ENCODE data around the gene PLK1. TPM values are rescaled to one million over a fixed set of nuclear protein-coding genes. Genes with fewer than 3 reads are reported as not detected.

PLK1 gene
- polyA plus RNA-seq, 2 donors = 5.1 to 16.3 TPM

GRCh38 chr16:23650674-23651416, 27.8 kb upstream of the PLK1 start:
- no peak overlapping the region for H3K4me3 ChIP-seq (ENCODE audit: low read depth in 1 of 2, low read length in 2 of 2)
- no peaks in the 10 kb centered on the region for H3K9me3 ChIP-seq (ENCODE audit: control insufficient read depth in 2 of 2, insufficient read depth in 1 of 2, low read depth in 1 of 2, low read length in 1 of 2)
- H3K4me1 ChIP-seq (ENCODE audit: control insufficient read depth in 2 of 2, insufficient read depth in 2 of 2, low read length in 1 of 2) = no peaks in the 10 kb centered on the region
- H3K36me3 ChIP-seq (ENCODE audit: control insufficient read depth in 2 of 2, insufficient read depth in 2 of 2, low read length in 1 of 2) = no peaks in the 10 kb centered on the region
- 81 to 85% methylated on average over 4 of the region's 4 CpGs for WGBS, 2 donors
- H3K27ac ChIP-seq (ENCODE audit: low read depth in 2 of 2, low read length in 1 of 2) = no peak overlapping the region
- no peaks in the 10 kb centered on the region for H3K27me3 ChIP-seq (ENCODE audit: control insufficient read depth in 1 of 2, insufficient read depth in 2 of 2, low read length in 2 of 2)

DNA sequence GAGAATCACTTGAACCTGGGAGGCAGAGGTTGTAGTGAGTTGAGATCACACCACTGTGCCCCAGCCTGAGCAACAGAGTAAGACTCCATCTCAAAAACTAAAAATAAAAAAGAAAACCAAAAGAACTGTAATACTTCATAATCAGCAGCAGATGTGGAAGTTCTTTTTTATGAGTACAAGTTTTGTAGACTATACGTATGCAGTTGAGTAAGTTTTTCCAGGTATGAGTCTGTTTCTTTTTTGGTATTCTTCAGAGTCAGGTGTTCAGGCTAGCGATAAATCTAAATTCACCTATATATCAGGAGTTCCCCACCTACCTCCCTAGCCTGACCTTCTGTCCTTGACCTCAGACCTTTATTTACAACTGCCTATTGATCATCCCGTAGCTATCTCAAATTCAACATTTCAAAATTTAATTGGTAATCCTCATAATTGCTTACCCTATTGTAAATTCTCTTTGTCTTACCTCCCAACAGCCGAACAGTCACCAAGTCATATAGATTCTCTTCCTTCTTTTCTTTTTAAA, 26.7 kb upstream of the PLK1 start:
- H3K4me1 ChIP-seq (ENCODE audit: control insufficient read depth in 2 of 2, insufficient read depth in 2 of 2, low read length in 1 of 2) = no peaks in the 10 kb centered on the region
- no peak overlapping the region for H3K27ac ChIP-seq (ENCODE audit: low read depth in 2 of 2, low read length in 1 of 2)
- WGBS, 2 donors = 91 to 96% methylated on average over 4 of the region's 4 CpGs
- H3K36me3 ChIP-seq (ENCODE audit: control insufficient read depth in 2 of 2, insufficient read depth in 2 of 2, low read length in 1 of 2) = no peaks in the 10 kb centered on the region
- no peak overlapping the region for H3K4me3 ChIP-seq (ENCODE audit: low read depth in 1 of 2, low read length in 2 of 2)
- H3K27me3 ChIP-seq (ENCODE audit: control insufficient read depth in 1 of 2, insufficient read depth in 2 of 2, low read length in 2 of 2) = no peaks in the 10 kb centered on the region
- H3K9me3 ChIP-seq (ENCODE audit: control insufficient read depth in 2 of 2, insufficient read depth in 1 of 2, low read depth in 1 of 2, low read length in 1 of 2) = no peaks in the 10 kb centered on the region

DNA sequence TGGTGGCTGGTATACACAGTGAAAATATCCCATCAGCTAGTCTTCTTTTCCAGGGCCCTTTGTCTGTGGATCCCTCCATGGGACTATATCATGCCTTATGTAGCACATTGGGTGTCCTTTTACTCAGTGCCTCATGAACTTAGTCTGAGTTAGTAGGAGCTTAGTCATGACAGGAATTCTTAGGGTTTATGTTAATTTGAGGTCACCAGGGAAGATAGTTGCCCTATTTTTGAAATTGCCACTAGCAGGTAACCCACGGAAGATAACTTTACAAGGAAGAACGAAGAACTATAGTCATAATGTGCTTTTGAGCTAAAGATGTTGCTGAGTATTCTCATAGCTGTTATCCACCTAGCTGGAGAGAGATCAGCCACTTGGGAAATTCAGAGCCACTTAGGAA, 14.8 kb upstream of the PLK1 start:
- H3K27ac ChIP-seq (ENCODE audit: low read depth in 2 of 2, low read length in 1 of 2) = no peak overlapping the region
- peaks cover 12 to 33% of the 10 kb centered on the region in 2 donors for H3K36me3 ChIP-seq (ENCODE audit: control insufficient read depth in 2 of 2, insufficient read depth in 2 of 2, low read length in 1 of 2)
- no peaks in the 10 kb centered on the region for H3K9me3 ChIP-seq (ENCODE audit: control insufficient read depth in 2 of 2, insufficient read depth in 1 of 2, low read depth in 1 of 2, low read length in 1 of 2)
- H3K4me1 ChIP-seq (ENCODE audit: control insufficient read depth in 2 of 2, insufficient read depth in 2 of 2, low read length in 1 of 2) = no peaks in the 10 kb centered on the region
- H3K27me3 ChIP-seq (ENCODE audit: control insufficient read depth in 1 of 2, insufficient read depth in 2 of 2, low read length in 2 of 2) = no peaks in the 10 kb centered on the region
- no peak overlapping the region for H3K4me3 ChIP-seq (ENCODE audit: low read depth in 1 of 2, low read length in 2 of 2)
- 86 to 87% methylated on average over 2 of the region's 2 CpGs for WGBS, 2 donors

DNA sequence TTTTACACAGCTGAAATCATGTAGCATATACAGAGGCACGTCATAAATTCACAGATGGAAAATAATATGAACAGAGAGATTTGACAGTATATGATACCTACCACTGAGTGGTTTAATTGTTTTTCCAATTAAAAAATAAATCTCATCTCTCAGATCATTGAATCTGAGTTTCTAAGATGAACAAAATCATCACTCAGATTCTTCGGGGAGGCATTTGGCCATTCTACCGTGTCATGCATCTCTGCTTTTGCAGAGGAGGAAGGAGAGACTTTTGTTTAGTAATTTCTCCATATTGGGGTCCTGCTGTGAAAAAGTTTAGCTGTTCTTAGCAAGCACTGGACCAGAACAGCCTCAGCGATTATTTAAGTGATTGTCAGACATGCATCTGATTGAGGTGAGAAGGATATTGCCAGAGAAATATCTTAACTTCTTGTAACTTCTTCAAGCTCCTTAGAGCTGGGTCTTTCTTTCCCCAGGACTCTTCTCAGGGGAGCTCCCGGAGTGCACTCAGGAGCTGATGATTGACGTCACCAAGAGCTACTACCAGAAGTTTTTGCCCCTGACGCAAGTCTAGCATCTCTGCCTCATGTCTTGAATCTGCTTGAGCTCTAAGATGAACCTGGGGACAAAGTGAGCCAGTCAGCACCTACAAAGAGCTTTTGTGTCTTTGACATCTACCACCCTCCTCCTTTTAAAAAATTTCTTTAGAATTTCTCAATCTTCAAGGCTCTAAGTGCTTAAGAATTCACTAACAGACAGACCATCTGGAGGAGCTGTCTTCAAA, 11.9 kb upstream of the PLK1 start:
- peaks cover 22 to 33% of the 10 kb centered on the region in 2 donors for H3K36me3 ChIP-seq (ENCODE audit: control insufficient read depth in 2 of 2, insufficient read depth in 2 of 2, low read length in 1 of 2)
- H3K27ac ChIP-seq (ENCODE audit: low read depth in 2 of 2, low read length in 1 of 2) = no peak overlapping the region
- 91 to 95% methylated on average over 7 of the region's 7 CpGs for WGBS, 2 donors
- H3K9me3 ChIP-seq (ENCODE audit: control insufficient read depth in 2 of 2, insufficient read depth in 1 of 2, low read depth in 1 of 2, low read length in 1 of 2) = no peaks in the 10 kb centered on the region
- no peak overlapping the region for H3K4me3 ChIP-seq (ENCODE audit: low read depth in 1 of 2, low read length in 2 of 2)
- H3K4me1 ChIP-seq (ENCODE audit: control insufficient read depth in 2 of 2, insufficient read depth in 2 of 2, low read length in 1 of 2) = no peaks in the 10 kb centered on the region
- no peaks in the 10 kb centered on the region for H3K27me3 ChIP-seq (ENCODE audit: control insufficient read depth in 1 of 2, insufficient read depth in 2 of 2, low read length in 2 of 2)

DNA sequence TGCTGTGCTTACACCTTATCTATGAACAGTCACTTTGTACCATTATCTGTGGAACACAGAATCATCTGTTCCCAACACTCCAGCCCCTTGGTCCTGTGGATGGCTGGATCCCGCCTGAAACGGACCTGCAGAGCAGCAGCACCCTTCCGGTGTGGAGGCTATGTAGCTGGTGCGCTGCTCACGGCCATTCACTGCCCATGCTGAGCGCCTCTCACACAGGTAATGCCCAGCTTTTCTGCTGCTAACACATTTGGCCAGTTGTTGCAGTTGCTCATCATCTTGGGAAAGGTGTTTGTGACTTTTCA, 11.4 kb upstream of the PLK1 start:
- Histone ChIP-seq H3K36me3 (ENCODE audit: control insufficient read depth in 2 of 2, insufficient read depth in 2 of 2, low read length in 1 of 2) (peaks cover 19 to 35% of the 10 kb centered on the region in 2 donors), H3K9me3 (ENCODE audit: control insufficient read depth in 2 of 2, insufficient read depth in 1 of 2, low read depth in 1 of 2, low read length in 1 of 2) (no peaks in the 10 kb centered on the region), H3K4me1 (ENCODE audit: control insufficient read depth in 2 of 2, insufficient read depth in 2 of 2, low read length in 1 of 2) (no peaks in the 10 kb centered on the region), H3K4me3 (ENCODE audit: low read depth in 1 of 2, low read length in 2 of 2) (no peak overlapping the region), H3K27ac (ENCODE audit: low read depth in 2 of 2, low read length in 1 of 2) (no peak overlapping the region), H3K27me3 (ENCODE audit: control insufficient read depth in 1 of 2, insufficient read depth in 2 of 2, low read length in 2 of 2) (no peaks in the 10 kb centered on the region)
- 97 to 98% methylated on average over 6 of the region's 6 CpGs for WGBS, 2 donors

DNA sequence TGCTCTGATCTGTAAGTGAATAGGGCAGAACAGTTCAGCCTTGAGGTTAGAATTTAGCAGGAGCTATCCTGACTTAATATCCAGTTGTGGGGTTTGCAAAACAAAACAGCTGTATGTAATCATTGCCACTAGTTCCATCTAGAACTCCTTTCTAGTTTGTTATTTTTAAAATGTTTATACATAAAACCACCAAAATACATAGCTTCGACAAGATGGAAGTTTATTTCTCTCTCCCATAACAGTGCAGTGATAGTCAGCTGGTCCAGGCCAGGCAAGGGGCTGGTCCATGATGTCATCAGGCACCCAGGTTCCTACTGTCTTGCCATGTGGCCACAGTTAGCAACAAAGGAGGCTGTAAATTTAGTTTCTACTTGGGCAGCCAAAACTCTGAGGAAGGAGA, 10.5 kb upstream of the PLK1 start:
- H3K4me1 ChIP-seq (ENCODE audit: control insufficient read depth in 2 of 2, insufficient read depth in 2 of 2, low read length in 1 of 2) = no peaks in the 10 kb centered on the region
- no peak overlapping the region for H3K4me3 ChIP-seq (ENCODE audit: low read depth in 1 of 2, low read length in 2 of 2)
- no peaks in the 10 kb centered on the region for H3K27me3 ChIP-seq (ENCODE audit: control insufficient read depth in 1 of 2, insufficient read depth in 2 of 2, low read length in 2 of 2)
- WGBS, 2 donors = 69 to 89% methylated on average over 1 of the region's 1 CpG
- H3K27ac ChIP-seq (ENCODE audit: low read depth in 2 of 2, low read length in 1 of 2) = no peak overlapping the region
- peaks cover 20 to 37% of the 10 kb centered on the region in 2 donors for H3K36me3 ChIP-seq (ENCODE audit: control insufficient read depth in 2 of 2, insufficient read depth in 2 of 2, low read length in 1 of 2)
- H3K9me3 ChIP-seq (ENCODE audit: control insufficient read depth in 2 of 2, insufficient read depth in 1 of 2, low read depth in 1 of 2, low read length in 1 of 2) = no peaks in the 10 kb centered on the region

DNA sequence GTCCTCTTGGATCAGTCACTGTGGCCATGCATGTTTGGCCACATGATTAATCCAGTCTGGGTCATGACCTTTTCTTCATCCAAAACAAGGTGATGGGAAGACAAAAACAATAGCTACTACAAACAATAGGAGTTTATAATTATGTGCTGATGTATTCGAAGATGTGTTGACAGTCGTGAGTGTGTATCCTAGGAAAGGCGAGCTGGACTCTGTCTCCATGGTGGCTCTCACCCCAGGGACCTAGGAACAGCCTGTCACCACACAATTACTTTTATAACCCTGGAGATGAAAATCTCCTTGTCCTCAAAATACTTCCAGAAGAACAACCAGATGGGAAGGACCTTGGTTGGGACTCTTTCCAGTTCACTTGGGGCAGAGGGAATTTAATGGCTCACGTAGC, 9.8 kb upstream of the PLK1 start:
- Histone ChIP-seq H3K27me3 (ENCODE audit: control insufficient read depth in 1 of 2, insufficient read depth in 2 of 2, low read length in 2 of 2) (no peaks in the 10 kb centered on the region), H3K36me3 (ENCODE audit: control insufficient read depth in 2 of 2, insufficient read depth in 2 of 2, low read length in 1 of 2) (peaks cover 21 to 36% of the 10 kb centered on the region in 2 donors), H3K9me3 (ENCODE audit: control insufficient read depth in 2 of 2, insufficient read depth in 1 of 2, low read depth in 1 of 2, low read length in 1 of 2) (no peaks in the 10 kb centered on the region), H3K4me3 (ENCODE audit: low read depth in 1 of 2, low read length in 2 of 2) (no peak overlapping the region), H3K27ac (ENCODE audit: low read depth in 2 of 2, low read length in 1 of 2) (no peak overlapping the region), H3K4me1 (ENCODE audit: control insufficient read depth in 2 of 2, insufficient read depth in 2 of 2, low read length in 1 of 2) (no peaks in the 10 kb centered on the region)
- 89 to 96% methylated on average over 4 of the region's 4 CpGs for WGBS, 2 donors

GRCh38 chr16:23670137-23670776, 8.4 kb upstream of the PLK1 start:
- H3K4me1 ChIP-seq (ENCODE audit: control insufficient read depth in 2 of 2, insufficient read depth in 2 of 2, low read length in 1 of 2) = no peaks in the 10 kb centered on the region
- no peaks in the 10 kb centered on the region for H3K9me3 ChIP-seq (ENCODE audit: control insufficient read depth in 2 of 2, insufficient read depth in 1 of 2, low read depth in 1 of 2, low read length in 1 of 2)
- H3K4me3 ChIP-seq (ENCODE audit: low read depth in 1 of 2, low read length in 2 of 2) = no peak overlapping the region
- no peaks in the 10 kb centered on the region for H3K27me3 ChIP-seq (ENCODE audit: control insufficient read depth in 1 of 2, insufficient read depth in 2 of 2, low read length in 2 of 2)
- H3K36me3 ChIP-seq (ENCODE audit: control insufficient read depth in 2 of 2, insufficient read depth in 2 of 2, low read length in 1 of 2) = peaks cover 21 to 30% of the 10 kb centered on the region in 2 donors
- H3K27ac ChIP-seq (ENCODE audit: low read depth in 2 of 2, low read length in 1 of 2) = no peak overlapping the region
- 88 to 95% methylated on average over 4 of the region's 4 CpGs for WGBS, 2 donors

DNA sequence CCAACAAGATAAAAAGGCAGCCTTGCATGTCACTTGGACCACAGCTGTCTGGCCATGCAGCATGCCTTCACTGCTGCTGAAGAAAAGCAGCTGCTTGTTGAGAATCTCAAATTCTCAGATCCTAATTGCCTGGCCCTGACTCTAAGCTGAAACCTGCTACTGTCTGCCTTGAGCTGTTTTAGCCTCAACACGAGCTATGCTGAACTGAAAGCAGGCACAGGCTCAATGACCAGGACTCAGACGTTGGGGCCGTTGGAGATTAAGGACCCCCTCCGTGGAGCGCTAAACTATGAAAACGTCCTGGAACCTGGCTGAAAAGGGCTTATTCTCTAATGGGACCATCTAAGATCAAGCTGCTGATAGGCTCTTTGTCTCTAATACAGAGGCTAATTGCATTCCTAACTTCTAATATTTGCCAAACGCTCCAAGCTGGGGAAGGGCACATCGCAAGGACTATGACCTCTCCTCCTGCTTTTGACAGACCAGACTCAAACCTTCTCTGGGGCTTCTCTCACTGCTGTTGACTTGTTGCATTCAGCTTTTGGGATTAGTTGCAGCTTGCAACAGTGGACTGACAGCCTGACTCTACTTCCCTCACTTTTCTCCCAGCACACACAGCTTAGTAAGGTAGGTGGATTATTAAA, 4.6 kb upstream of the PLK1 start:
- WGBS, 2 donors = 71 to 73% methylated on average over 8 of the region's 8 CpGs
- Histone ChIP-seq H3K27me3 (ENCODE audit: control insufficient read depth in 1 of 2, insufficient read depth in 2 of 2, low read length in 2 of 2) (no peaks in the 10 kb centered on the region), H3K36me3 (ENCODE audit: control insufficient read depth in 2 of 2, insufficient read depth in 2 of 2, low read length in 1 of 2) (peaks cover 14% of the 10 kb centered on the region in 2 donors), H3K4me3 (ENCODE audit: low read depth in 1 of 2, low read length in 2 of 2) (no peak overlapping the region), H3K4me1 (ENCODE audit: control insufficient read depth in 2 of 2, insufficient read depth in 2 of 2, low read length in 1 of 2) (peaks cover under 1 to 2% of the 10 kb centered on the region in 2 donors), H3K27ac (ENCODE audit: low read depth in 2 of 2, low read length in 1 of 2) (no peak overlapping the region), H3K9me3 (ENCODE audit: control insufficient read depth in 2 of 2, insufficient read depth in 1 of 2, low read depth in 1 of 2, low read length in 1 of 2) (no peaks in the 10 kb centered on the region)

Data from esophagus (tissue), 2 donors.